ENCODE data around the gene MRPL54. TPM values are rescaled to one million over a fixed set of nuclear protein-coding genes. Genes with fewer than 3 reads are reported as not detected.

The MRPL54 gene
- 43.9 TPM for polyA plus RNA-seq (2013, experiment 1 of 2)
- 38.3 TPM for polyA plus RNA-seq (2013, experiment 2 of 2)

DNA sequence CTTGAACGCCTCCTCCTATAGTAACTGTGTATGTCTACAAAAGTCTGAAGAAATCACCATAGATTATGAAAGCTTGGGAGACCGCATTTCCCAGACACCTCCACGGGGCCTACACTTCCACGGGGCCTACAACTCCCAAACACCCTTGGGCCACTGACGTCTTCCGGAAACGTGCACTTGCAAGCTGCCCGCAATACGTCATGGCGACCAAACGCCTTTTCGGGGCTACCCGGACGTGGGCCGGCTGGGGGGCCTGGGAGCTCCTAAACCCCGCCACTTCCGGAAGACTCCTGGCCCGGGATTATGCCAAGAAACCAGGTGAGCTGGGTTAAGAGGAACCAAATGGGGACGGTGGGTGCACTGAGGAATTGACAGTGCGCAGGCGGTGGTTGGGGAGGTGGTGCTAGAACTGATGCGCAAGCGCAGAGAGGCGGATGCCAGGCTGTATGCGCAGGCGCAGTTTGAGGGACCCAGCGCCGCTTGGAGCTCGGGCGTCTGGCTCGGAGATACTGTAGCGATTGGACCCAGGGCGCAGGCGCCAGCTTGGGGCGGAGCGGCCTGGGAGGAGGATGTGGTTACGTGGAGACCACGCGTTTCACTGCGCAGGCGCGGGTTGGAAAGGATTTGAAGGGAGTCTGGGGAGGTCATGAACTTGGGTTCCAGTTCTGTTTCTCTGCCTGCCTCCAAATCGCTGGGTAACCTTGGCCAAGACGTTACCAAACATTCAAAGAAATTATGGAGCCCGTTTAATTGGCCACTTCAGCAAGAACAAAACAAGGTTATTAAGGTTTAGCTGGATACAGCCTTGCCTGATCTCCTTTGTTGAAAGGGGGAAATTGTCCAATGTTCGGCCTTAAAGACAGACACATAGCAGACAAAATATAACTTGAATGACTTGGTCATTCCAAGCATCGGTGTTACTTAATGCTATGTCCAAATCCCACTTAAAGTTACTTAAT lies at the start of gene MRPL54:
MRPL54 (plus strand) TSS at position 182 of the 959 bp plus-strand sequence; CDS start at position 201, 19 bp downstream.
- 6% methylated on average over 33 to 37 of the region's 47 CpGs for WGBS, 2 experiments (ENCODE audit: insufficient coverage in 2 of 2)
- Histone ChIP-seq H3K4me3 (ENCODE audit: extremely low read depth, insufficient read depth, low read length, poor library complexity, severe bottlenecking) (peak within 1 kb of the TSS; percentile 97), H3K36me3 (ENCODE audit: control insufficient read depth, insufficient read depth, low read length) (peaks cover 35% of the 10 kb centered on the region), H3K27ac (ENCODE audit: low read depth, low read length, severe bottlenecking) (peak within 1 kb of the TSS; percentile 93), H3K4me1 (ENCODE audit: control insufficient read depth, insufficient read depth, low read length, poor library complexity, severe bottlenecking) (no peaks in the 10 kb centered on the region), H3K9me3 (ENCODE audit: control insufficient read depth, low read length) (no peaks in the 10 kb centered on the region)

DNA sequence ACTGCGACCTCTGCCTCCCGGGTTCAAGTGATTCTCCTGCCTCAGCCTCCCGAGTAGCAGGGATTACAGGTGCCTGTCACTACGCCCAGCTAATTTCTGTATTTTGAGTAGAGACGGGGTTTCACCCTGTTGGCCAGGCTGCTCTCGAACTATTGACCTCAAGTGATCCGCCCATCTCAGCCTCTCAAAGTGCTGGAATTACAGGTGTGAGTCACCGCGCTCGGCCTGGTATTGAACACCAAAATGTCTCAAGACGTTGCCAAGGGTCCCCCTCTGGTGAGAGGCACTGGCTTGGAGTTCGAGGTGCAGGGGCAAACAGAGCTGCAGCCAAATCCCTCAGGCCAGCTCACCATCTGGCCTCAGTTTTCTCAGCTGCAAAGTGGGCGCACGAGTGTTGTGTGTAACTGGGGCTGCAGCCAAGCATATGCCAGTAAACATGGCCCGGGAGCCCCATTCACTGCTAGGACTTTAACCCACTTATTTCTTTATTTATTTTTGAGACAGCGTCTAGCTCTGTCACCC lies 46.3 kb upstream of the MRPL54 start:
- H3K4me3 ChIP-seq (ENCODE audit: extremely low read depth, insufficient read depth, low read length, poor library complexity, severe bottlenecking): no peak overlapping the region
- no peak overlapping the region for H3K27ac ChIP-seq (ENCODE audit: low read depth, low read length, severe bottlenecking)
- no peaks in the 10 kb centered on the region for H3K9me3 ChIP-seq (ENCODE audit: control insufficient read depth, low read length)
- H3K4me1 ChIP-seq (ENCODE audit: control insufficient read depth, insufficient read depth, low read length, poor library complexity, severe bottlenecking): no peaks in the 10 kb centered on the region
- WGBS, 2 experiments (ENCODE audit: insufficient coverage in 2 of 2): 87 to 94% methylated on average over 15 to 16 of the region's 16 CpGs
- no peaks in the 10 kb centered on the region for H3K36me3 ChIP-seq (ENCODE audit: control insufficient read depth, insufficient read depth, low read length)

DNA sequence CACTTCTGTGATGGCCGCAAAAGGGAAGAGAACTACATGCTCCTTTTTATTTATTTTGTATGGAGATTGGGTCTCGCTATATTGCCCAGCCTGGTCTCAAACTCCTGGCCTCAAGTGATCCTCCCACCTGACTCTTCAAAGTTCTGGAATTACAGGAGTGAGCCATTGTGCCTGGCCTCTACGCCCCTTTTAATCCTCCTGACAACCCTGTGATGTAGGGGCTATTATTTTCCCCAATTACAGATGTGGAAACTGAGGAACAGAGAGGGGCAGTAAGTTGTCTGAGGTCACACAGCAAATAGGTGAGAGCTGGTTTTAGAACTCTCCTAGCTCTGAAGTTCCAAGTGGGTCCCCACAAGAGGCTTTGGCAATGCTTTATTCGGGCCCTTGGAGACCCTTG lies 42.6 kb upstream of the MRPL54 start:
- Histone ChIP-seq H3K4me1 (ENCODE audit: control insufficient read depth, insufficient read depth, low read length, poor library complexity, severe bottlenecking) (no peaks in the 10 kb centered on the region), H3K9me3 (ENCODE audit: control insufficient read depth, low read length) (no peaks in the 10 kb centered on the region), H3K4me3 (ENCODE audit: extremely low read depth, insufficient read depth, low read length, poor library complexity, severe bottlenecking) (no peak overlapping the region), H3K36me3 (ENCODE audit: control insufficient read depth, insufficient read depth, low read length) (no peaks in the 10 kb centered on the region), H3K27ac (ENCODE audit: low read depth, low read length, severe bottlenecking) (no peak overlapping the region)
- WGBS, 2 experiments (ENCODE audit: insufficient coverage in 2 of 2): 80 to 81% methylated on average over 1 to 3 of the region's 4 CpGs

DNA sequence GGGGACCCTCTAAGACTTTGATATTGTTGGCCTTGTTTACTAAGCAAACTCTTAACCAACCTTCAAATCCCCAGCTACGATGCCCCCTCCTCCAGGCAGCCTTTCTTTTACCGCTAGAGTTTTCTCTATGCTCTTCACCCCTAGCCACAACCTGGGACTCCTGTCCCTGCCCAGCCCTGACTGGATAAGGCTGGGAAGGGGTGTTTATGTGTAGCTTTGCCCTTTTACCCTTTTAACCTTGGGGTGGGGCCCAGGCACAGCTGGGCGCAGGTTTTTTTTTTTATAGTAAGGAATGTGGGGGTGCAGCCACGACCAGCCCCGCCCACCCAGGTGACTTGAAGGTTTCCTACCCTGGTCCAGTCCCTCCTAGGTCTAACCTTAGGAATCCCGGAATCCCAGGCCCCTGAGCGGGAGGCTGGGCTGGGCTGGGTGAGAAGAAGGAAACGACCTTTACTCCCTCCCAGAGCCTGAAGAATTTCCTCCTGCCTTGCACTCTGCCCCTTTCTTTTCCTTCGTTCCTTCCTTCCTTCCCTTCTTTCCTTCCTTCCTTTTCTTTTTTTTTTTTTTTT lies 42.0 kb upstream of the MRPL54 start:
- Histone ChIP-seq H3K27ac (ENCODE audit: low read depth, low read length, severe bottlenecking) (no peak overlapping the region), H3K9me3 (ENCODE audit: control insufficient read depth, low read length) (no peaks in the 10 kb centered on the region), H3K4me3 (ENCODE audit: extremely low read depth, insufficient read depth, low read length, poor library complexity, severe bottlenecking) (no peak overlapping the region), H3K36me3 (ENCODE audit: control insufficient read depth, insufficient read depth, low read length) (no peaks in the 10 kb centered on the region), H3K4me1 (ENCODE audit: control insufficient read depth, insufficient read depth, low read length, poor library complexity, severe bottlenecking) (no peaks in the 10 kb centered on the region)
- WGBS, 2 experiments (ENCODE audit: insufficient coverage in 2 of 2): 29 to 40% methylated on average over 1 of the region's 9 CpGs

DNA sequence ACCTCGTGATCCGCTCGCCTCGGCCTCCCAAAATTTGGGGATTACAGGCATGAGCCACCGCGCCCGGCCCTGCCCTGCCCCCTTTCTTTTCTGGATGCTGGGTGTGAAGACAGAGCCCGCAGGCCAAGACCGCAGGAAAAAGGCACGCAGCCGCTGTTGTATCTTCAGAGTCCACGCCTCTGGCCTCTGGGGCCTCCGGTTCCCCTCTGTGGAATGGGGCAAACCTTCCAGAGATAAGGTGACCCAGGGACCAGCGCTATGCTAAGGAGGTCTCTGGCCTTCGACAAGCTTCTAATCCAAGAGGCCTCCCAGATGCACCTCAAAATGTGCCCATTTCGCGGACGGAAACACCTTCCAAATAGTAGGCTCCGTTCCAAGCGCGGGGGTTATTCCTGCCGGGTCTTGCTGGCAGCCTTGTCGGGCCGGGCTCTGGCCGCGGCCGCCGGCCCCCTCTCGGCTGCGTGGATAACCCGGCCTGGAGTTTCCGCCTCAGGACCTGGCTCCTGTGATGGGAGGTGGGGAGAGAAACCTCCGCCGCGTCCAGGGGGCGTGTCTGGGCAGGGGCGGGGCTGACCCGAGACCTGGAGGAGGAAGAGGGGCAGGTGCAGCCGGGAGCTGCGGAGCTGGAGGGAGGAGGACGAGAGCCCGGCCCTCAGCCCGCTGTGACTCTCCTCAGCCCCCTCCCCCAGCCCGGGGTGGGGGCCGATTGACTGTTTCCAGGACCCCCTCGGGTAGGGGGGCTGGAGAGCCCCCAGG lies 41.2 kb upstream of the MRPL54 start:
- Histone ChIP-seq H3K36me3 (ENCODE audit: control insufficient read depth, insufficient read depth, low read length) (no peaks in the 10 kb centered on the region), H3K4me3 (ENCODE audit: extremely low read depth, insufficient read depth, low read length, poor library complexity, severe bottlenecking) (peak overlapping the region; percentile 18), H3K4me1 (ENCODE audit: control insufficient read depth, insufficient read depth, low read length, poor library complexity, severe bottlenecking) (no peaks in the 10 kb centered on the region), H3K9me3 (ENCODE audit: control insufficient read depth, low read length) (no peaks in the 10 kb centered on the region), H3K27ac (ENCODE audit: low read depth, low read length, severe bottlenecking) (no peak overlapping the region)
- 35 to 37% methylated on average over 31 to 35 of the region's 46 CpGs for WGBS, 2 experiments (ENCODE audit: insufficient coverage in 2 of 2)

DNA sequence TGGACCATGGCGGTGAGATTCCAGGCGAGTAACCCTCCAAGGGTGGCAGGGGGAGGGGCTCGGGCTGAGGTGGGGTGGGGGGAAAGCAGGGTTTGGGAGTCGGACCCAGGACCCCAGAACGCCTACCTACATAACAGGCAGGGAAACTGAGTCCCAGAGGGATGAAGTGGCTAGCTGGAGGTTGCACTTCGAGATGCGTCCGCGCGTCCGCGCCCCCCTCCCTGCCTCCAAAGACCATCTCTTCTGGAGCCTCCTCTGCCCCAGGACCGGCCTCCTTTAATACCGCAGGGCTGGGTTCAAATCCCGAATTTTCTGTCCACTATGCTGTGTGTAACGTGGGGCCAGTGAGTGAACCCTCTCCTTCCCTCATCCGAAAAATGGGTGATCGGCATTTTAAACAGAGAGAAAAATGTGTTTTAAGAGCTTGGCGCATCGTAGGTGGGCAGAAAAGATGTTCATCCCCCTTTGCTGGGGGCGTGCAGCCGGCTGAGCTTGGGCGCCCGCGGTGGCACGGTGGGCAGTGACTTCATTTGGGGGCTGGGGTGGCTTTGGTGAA lies 40.5 kb upstream of the MRPL54 start:
- WGBS, 2 experiments (ENCODE audit: insufficient coverage in 2 of 2): 2 to 4% methylated on average over 14 to 21 of the region's 26 CpGs
- H3K27ac ChIP-seq (ENCODE audit: low read depth, low read length, severe bottlenecking): no peak overlapping the region
- no peaks in the 10 kb centered on the region for H3K36me3 ChIP-seq (ENCODE audit: control insufficient read depth, insufficient read depth, low read length)
- no peaks in the 10 kb centered on the region for H3K4me1 ChIP-seq (ENCODE audit: control insufficient read depth, insufficient read depth, low read length, poor library complexity, severe bottlenecking)
- H3K4me3 ChIP-seq (ENCODE audit: extremely low read depth, insufficient read depth, low read length, poor library complexity, severe bottlenecking): peak overlapping the region; percentile 18
- no peaks in the 10 kb centered on the region for H3K9me3 ChIP-seq (ENCODE audit: control insufficient read depth, low read length)

DNA sequence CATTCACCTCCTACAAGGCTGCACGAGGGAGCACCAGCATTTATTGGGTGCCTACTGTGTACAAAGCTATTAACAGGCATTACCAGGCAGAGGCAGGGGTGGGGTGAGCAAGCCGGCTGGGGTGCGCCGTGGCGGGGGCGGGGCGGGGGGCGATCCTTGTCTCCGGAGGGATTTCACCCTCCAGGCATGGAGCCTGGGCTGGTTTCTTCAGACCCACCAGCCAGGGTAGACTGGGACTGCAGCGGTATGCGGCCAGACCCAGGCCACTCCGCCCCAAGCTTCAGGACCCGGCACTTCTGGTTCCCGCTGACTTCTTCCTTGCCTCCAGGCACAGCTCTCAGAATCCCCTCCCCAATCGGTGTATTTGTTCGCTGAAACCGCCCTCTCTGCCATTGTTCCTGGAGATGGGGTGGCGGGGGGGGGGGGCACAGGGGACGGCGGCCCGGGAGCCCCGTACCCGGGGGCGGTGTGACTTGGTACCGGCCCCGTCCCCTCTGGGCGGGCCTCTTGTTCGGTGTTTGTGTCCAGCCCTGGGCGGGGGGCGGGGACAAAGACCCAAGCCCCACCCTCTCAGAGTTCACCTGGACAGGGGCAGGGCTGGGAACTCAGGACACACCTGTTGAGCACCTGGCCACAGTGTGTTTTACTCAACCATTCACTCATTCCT lies 39.9 kb upstream of the MRPL54 start:
- no peak overlapping the region for H3K27ac ChIP-seq (ENCODE audit: low read depth, low read length, severe bottlenecking)
- 3 to 5% methylated on average over 9 to 16 of the region's 30 CpGs for WGBS, 2 experiments (ENCODE audit: insufficient coverage in 2 of 2)
- H3K9me3 ChIP-seq (ENCODE audit: control insufficient read depth, low read length): no peaks in the 10 kb centered on the region
- no peaks in the 10 kb centered on the region for H3K36me3 ChIP-seq (ENCODE audit: control insufficient read depth, insufficient read depth, low read length)
- no peaks in the 10 kb centered on the region for H3K4me1 ChIP-seq (ENCODE audit: control insufficient read depth, insufficient read depth, low read length, poor library complexity, severe bottlenecking)
- H3K4me3 ChIP-seq (ENCODE audit: extremely low read depth, insufficient read depth, low read length, poor library complexity, severe bottlenecking): peak overlapping the region; percentile 18

DNA sequence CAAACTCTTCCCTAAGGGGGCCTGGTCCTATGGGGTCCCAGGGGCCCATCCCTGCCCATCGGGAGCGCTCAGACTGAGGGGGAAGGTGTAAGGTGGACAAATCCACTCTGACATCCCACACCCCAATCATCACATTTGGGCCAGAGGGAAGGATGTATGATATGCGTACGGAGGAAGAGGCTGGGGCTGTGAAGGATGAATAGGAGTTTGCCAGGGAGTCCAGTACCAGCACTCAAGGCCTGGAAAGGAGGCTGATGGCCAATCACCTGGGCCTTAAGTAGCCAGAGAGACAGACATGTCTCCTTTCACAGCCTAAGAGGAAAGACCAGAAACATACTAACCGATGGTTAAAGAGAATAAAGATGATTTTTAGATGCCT lies 39.4 kb upstream of the MRPL54 start:
- Histone ChIP-seq H3K36me3 (ENCODE audit: control insufficient read depth, insufficient read depth, low read length) (no peaks in the 10 kb centered on the region), H3K4me1 (ENCODE audit: control insufficient read depth, insufficient read depth, low read length, poor library complexity, severe bottlenecking) (peaks cover 2% of the 10 kb centered on the region), H3K9me3 (ENCODE audit: control insufficient read depth, low read length) (no peaks in the 10 kb centered on the region), H3K4me3 (ENCODE audit: extremely low read depth, insufficient read depth, low read length, poor library complexity, severe bottlenecking) (no peak overlapping the region), H3K27ac (ENCODE audit: low read depth, low read length, severe bottlenecking) (no peak overlapping the region)
- 70 to 100% methylated on average over 1 to 2 of the region's 5 CpGs for WGBS, 2 experiments (ENCODE audit: insufficient coverage in 2 of 2)

DNA sequence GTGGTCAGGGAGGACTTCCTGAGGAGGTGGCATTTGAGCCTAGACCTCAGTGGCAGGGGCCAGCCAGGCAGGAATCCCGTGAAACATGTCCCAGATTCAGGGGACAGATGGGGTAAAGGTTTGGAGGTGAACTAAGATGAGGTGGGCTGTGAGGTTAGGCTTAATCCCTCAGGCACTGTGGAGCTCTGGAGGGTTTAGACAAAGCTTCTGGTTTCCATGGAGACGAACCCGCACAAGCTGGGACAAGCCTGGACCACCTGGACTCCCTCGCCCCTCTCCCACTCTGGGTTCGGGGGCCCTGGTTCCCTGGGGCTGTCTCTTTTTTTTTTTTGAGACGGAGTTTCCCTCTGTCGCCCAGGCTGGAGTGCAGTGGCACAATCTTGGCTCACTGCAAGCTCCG lies 38.6 kb upstream of the MRPL54 start:
- Histone ChIP-seq H3K4me1 (ENCODE audit: control insufficient read depth, insufficient read depth, low read length, poor library complexity, severe bottlenecking) (peaks cover 6% of the 10 kb centered on the region), H3K9me3 (ENCODE audit: control insufficient read depth, low read length) (no peaks in the 10 kb centered on the region), H3K27ac (ENCODE audit: low read depth, low read length, severe bottlenecking) (no peak overlapping the region), H3K4me3 (ENCODE audit: extremely low read depth, insufficient read depth, low read length, poor library complexity, severe bottlenecking) (no peak overlapping the region), H3K36me3 (ENCODE audit: control insufficient read depth, insufficient read depth, low read length) (no peaks in the 10 kb centered on the region)
- 57 to 69% methylated on average over 4 to 8 of the region's 8 CpGs for WGBS, 2 experiments (ENCODE audit: insufficient coverage in 2 of 2)

DNA sequence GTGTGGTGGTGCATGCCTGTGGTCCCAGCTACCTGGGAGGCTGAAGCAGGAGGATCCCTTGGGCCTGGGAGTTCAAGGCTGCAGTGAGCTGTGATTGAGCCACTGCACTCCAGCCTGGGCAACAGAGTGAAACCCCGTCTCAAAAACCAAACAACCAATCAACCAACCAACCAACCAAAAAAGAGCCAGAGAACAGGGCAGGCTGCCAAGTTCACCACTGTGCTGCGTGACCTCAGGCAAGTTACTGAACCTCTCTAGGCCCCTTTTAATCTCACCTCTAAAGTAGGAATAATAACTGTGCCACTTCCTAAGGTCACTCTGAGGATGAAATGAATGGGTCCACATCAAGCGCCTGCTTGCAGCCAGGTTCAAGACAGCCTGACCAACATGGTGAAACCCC lies 37.4 kb upstream of the MRPL54 start:
- Histone ChIP-seq H3K36me3 (ENCODE audit: control insufficient read depth, insufficient read depth, low read length) (no peaks in the 10 kb centered on the region), H3K4me1 (ENCODE audit: control insufficient read depth, insufficient read depth, low read length, poor library complexity, severe bottlenecking) (peaks cover 6% of the 10 kb centered on the region), H3K27ac (ENCODE audit: low read depth, low read length, severe bottlenecking) (no peak overlapping the region), H3K4me3 (ENCODE audit: extremely low read depth, insufficient read depth, low read length, poor library complexity, severe bottlenecking) (no peak overlapping the region), H3K9me3 (ENCODE audit: control insufficient read depth, low read length) (no peaks in the 10 kb centered on the region)
- 83% methylated on average over 1 of the region's 3 CpGs; no CpG with 5 or more reads in 1 of the 2 experiments for whole genome bisulfite sequencing, 2 experiments (ENCODE audit: insufficient coverage in 2 of 2)

Data from mesodermal cell (in vitro differentiated cells).